HTR-8/SVneo (cell line): Measurements from ENCODE around the gene HNF1B.
A peak's percentile ranks its signal among the peaks of the same experiment; 100 is the strongest.
"Not testable (repeated sequence)": the region's sequence is repeated elsewhere in the genome, so short reads cannot be mapped to it uniquely, and the experiment has no call there.

ENCODE experiments used
- DNase-seq: peaks from one replicate; pipeline ENCODE4 v3.0.0; 2011; ENCODE audit warnings: low spot score, mixed read lengths; ENCODE audit not compliant: insufficient read length
- FAIRE-seq: peaks from 2 replicates; lab custom pipeline; 2011; peaks lifted over from hg19 to GRCh38; lab: Jason Lieb, UNC

Gene HNF1B

DNA sequence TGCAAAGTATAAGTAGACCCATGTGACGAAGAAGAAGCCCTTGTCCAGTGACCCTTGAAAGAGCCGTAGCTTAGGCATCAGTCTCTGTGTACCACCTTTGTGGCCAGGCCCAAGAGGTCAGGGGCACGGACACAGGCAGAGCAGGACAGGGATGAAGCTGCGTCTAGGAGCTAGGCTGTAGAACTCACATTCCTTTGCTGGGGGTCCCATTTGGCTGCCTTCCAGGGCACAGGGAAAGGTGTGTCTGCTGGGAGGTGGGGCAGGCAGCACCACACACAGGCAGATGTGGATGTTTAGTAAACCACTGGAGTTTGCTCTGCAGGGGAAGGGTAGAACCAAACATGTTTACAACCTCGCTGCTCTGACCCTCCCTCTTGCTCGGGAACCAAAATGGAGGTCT, 33.7 kb downstream of the HNF1B start:
- FAIRE-seq (no peak), DNase-seq (no peak)

DNA sequence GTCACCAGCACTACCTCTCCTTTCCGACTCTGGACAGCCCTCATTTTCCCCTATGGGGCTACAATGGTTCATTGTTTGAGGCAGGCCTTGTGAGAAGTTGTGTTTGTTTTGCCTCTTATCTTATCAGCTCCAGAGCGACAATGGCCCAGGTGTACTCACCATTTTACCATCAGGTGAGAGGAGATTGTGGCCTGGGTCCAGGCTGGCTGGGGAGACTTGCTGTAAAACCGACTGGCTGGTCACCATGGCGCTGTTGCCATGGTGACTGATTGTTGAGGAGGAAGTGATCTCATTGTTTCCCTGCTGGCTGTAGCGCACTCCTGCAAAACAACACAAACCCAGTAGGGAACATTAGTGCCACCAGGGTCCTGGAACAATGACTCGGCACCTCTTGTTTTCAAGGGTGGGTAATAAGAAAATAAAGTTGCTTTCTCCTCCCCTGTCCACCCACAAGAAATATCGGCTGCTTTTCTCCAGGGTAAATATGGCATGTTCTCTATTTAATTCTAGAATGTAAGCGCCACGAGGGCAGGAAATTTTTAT, 34.4 kb downstream of the HNF1B start:
- DNase-seq (no peak), FAIRE-seq (no peak)

DNA sequence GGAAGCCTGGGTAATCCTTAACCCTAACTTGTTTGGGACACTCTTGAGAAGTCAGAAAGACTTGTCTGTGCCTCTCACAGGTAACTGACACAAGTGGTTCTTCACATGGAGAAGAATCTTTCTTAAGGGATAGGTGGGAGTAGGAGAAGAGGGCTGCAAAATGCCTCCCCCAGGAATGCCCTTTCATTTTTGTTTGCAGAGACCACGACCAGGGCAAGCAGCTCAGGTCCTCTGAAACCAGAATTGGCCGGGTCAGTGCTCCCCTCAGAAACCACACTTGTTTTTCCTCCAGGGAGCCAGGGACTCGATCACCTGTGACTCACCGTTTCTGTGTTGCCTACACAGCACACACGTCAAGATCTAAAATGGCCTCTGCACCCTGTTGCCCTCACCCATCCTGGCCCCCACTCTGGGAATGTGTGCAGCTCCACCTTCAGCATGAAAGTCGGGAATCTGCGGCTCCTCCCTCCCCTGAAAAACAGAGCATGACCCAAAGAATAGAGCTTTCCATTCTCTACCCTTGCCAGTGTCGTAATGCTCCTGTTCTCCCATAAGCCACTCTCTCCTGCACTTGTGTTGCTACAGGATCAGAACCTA, 36.1 kb downstream of the HNF1B start:
- FAIRE-seq, result no peak
- DNase-seq, result peak; percentile 32

DNA sequence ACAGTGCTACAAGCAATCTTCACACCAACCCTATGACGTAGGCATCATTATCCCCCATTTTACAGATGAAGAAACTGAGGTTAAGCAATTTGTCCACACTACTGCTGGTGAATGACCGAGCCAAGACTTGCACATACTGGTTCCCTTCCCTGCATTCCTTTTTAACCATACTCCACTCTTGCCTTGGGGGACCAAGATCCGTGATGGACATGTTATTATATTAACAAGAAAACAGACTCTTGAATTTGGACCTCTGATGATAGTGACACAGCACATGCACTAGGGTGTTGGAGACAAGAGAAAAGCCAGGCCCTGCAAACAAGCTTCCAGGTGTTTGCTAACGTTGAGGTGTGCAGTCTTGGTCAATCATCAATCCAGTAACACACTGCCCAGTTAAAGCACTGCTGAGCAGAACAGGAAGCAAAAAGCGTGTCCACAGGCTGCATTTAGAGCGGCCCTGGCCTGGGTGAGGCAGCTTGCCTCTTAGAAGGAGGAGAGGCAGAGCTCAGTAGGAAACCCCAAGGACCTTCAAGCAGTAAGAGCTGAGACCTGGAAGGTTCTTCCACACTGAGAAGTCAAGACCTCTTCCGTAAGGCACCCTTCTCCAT, 36.7 kb downstream of the HNF1B start:
- no peak for FAIRE-seq

DNA sequence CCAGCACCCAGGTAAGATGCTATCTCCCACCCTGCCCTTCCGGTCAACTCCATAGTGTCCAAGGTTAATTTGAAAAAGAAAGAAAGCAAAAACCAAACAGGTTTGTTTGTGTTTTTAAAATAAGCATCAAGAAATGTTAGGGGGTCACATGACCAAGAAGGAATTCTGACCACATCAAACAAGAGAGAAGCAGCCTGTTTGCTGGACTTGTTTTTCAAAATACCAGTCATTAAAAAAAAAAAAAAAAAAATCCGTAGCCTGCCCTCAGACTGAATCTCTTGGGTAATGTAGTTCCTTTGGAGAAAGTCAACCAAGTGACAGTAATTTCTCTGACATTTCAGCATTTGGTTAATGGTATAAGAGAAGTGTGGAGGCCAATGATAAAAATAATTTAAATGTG, 38.4 kb downstream of the HNF1B start:
- no peak for FAIRE-seq
- no peak for DNase-seq

More for the DNA sequence above, 36.7 kb downstream of the HNF1B start:
- DNase-seq, result no peak

DNA sequence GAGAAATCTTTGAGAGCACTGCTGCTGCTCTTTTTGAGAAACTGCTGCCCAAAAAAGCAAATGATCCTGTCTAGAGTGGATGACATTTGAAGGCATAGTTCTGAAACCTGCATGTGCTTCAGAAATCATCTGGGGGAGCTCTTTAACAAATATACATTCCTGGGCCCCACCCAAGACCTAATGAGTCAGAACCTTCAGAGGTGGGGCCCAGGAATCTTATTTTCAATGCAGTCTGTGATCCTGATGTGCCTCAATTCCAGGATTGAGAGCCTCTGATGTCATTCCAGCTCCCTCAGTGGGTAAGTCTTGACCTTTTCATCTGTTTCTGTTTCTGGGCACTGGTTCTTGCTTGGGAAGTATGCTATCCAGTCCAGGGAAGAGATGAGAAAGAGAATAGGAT, 42.3 kb downstream of the HNF1B start:
- peak; percentile 53 for DNase-seq
- no peak for FAIRE-seq

DNA sequence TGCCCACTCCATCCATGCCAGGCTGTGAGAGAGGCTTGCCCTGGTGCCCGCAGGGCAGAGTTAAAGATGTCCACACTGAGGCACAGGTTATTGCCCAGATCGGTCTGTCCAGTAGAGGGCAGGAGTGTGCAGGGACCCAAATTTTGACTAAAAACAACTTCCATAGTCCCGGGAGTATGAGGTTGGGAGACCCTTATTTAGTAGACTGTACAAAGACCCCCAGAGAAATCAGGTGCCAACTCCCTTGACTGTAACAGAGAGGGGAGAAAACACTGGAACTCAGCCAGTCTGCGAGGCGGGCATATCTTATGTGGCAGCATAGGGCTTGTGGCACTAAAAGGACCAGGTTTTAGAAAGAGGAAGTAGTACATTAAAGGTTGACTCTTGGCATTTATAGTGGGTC, 43.4 kb downstream of the HNF1B start:
- no peak for FAIRE-seq
- peak; percentile 42 for DNase-seq

DNA sequence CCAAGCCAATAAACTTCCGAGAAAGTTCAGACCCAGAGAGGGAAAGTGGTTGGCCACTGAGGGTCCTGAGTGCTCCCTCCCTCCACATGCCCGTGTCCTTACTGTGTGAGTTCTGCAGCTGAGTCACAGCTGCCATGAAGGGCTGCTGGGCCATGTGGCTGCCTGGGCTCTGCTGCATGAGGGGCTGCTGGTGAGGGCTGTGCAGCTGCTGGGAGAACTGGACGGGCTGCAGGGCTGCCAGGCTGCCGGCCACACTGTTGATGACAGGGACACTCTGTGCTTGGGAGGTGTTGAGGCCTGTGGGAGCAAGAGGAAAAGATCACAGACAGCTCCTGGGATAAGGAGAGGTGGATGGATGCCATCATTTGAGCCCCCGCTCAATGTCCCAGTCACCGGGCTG, 44.0 kb downstream of the HNF1B start:
- DNase-seq (no peak), FAIRE-seq (no peak)

DNA sequence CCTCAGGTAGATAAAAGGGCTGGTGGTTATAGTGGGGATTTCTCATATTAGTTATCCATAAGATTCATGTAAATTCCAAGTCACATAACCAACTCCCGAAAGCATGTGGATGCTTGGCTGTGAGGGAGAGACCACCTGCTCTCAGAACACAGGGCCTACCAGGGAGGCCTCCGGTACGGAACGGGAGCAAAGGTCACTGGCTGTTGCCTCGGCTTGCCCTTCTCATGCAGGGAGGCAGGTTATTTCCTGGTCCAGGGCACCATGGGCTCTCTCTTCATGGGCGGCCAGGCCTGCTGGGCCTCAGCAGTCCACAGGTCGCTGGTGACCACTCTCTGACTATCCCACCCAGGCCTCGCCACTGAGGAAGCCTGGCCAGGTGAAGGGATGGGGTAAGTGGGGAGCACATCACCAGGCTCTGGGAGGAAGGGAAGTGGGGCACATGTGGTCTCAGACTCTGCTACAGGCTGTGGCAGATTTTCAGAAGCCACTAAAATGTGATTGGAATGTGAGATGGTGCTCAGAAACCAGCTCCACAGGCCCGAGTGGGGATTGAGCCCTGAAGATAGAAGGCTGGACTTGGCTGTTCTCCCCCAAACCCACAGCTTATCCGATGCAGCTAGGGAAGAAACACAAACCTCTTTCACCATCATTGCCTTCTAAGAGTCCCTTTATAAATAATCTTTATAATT, 45.4 kb downstream of the HNF1B start:
- FAIRE-seq (no peak), DNase-seq (no peak)

DNA sequence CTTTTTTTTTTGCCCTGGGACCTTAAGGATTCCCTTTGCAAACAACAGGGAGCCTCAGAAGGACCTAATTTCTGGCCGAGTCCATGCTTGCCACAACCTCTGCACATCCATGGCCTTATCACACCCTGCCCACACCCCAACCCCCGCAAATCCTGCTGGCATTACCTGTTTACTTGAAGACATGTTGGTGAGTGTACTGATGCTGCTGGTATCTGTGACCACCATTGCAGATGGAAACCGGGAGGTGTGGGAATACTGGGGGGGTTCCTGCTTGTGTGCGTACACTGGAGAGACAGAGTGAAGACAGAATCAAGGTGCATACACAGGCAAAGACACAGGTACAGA, 46.0 kb downstream of the HNF1B start:
- DNase-seq (no peak), FAIRE-seq (no peak)

DNA sequence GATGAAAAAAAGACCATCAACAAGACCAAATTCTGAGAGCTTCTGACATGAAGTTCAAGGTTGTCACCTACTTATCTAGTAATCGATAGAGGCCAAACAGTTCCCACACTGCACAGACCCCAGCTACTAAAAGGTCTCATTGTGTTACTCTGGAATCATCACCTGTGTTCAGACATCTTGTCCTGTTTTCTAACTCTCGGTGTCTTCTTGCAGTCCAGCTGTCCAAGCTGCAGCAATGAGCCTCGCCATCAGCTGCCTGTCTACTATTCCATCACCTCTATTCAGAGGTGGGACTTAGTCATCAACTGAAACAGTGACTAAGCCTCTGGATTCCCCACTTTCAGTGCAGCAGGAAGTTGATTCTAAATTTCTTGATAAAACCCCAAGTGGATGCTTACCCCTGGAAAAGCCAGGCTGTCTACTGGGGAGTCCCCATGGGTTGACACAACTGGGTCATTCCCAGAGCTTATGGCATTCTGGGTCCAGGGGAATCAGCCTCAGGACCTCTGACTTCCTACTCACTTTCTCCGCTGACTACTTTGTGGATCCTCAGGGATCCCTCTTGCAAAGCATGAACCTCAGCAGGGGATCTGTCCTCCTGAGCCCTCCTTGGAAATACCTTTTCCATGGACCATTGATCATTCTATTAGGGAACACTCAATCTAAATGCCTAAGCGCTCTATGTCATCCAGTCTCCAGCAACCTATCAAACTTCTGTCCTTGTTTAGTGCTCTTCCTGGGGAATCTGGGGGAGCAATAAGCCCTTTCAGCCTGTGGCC, 46.5 kb downstream of the HNF1B start:
- FAIRE-seq, result no peak
- DNase-seq, result peak; percentile 69

DNA sequence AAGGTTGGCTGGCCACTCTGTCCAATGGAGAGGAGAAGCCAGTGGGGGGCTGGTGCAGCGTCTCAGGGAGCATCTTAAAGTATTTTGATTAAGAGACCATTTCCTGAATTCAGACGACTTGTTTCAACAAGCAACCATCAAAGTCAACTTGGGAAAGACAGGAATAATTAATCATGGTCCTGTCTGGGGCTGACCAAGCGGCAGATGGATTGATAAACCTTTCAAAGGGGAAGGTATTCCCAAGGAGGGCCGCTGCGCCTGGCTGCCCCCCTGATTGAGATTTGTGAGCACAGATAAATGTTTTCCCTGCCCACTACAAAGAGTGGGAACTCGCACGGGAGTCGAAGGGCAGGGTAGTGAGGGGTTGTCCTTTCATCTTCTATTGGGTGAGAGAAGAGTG, 47.5 kb downstream of the HNF1B start:
- FAIRE-seq (no peak), DNase-seq (no peak)

DNA sequence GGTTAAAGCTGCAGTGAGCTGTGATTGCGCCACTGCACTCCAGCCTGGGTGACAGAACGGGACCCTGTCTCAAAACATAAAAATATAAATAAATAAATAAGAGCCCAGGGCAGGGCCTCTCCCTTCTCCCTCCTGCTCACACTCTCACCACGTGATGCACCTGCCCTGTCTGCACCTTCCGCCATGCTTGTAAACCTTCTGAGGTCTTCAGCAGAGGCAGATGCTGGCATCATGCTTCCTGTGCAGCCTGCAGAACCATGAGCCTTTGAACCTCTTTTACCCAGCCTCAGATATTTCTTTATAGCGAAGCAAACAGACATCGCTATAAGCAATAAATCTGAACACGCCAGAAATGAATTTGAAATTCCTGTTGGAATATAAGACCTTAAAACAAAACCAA, 48.5 kb downstream of the HNF1B start:
- FAIRE-seq (no peak), DNase-seq (no peak)

DNA sequence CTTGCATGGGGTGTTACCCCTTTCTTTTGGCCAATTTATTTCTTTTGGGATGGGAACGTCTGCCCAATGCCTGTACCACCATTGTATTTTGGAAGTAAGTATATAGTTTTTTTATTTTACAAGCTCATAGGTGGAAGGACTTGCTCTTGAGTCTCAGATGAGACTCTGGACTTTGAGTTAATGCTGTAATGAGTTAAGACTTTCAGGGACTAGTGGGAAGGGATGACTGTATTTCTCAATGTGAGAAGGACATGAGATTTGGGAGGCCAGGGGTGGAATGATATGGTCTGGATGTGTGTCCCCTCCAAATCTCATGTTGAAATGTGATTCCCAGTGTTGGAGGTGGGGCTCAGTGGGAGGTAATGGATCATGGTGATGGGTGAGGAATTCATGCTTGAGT, 49.1 kb downstream of the HNF1B start:
- DNase-seq (no peak), FAIRE-seq (no peak)

DNA sequence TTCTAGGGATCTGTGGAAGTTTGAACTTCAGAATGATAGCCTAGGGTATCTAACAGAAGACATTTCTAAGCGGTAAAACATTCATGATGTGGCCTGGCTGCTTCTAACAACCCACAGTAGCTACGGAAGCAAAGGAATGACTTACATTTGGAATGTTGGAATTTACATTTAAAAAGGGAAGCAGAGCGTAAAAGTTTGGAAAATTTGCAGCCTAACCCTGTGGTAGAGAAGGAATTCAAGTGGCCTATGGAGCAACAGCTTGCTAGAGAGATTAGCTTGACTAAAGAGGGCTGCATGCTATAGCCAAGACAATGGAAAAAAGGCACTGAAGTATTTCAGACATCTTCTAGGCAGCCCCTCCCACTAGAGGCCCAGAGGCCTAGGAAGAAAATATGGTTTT, 50.1 kb downstream of the HNF1B start:
- FAIRE-seq, result no peak
- no peak for DNase-seq

DNA sequence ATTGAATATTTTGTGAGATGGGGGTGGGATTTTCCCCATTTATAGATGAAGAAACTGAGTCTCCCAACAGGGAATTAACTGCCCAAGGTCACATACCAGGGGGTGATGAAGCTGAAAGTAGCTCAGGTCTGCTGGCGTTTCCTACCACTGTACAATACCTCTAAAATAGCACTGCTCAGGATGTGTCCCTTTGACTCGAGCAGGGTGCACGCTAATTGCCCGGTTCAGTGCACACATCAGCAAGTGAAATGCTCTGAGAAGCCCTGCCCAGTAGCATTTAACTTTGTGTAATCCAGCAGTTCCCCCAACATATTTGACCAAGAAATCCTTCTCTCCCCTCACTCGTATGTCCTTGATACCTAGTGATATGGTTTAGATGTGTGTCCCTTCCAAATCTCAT, 51.5 kb downstream of the HNF1B start:
- DNase-seq, result no peak
- FAIRE-seq, result no peak

DNA sequence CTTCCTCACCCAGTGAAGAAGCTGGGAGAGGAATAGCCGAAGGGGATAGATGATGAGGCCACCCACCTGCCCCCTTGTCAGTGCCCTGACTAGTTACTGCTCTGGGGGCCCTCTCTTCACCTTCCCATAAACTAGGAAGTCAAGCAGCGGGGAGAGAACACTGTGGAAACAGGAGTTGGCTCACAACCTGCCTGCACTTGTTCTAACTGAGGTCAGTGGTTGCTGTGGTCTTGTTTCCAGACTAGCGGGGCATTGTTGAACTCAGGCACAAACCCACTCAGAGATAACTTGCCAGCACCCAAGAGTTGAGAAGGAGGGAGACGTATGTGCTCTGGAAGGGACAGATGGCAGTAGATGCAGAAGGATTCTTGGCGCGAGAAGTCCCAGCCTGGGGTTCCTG, 53.1 kb downstream of the HNF1B start:
- DNase-seq, result no peak
- no peak for FAIRE-seq

DNA sequence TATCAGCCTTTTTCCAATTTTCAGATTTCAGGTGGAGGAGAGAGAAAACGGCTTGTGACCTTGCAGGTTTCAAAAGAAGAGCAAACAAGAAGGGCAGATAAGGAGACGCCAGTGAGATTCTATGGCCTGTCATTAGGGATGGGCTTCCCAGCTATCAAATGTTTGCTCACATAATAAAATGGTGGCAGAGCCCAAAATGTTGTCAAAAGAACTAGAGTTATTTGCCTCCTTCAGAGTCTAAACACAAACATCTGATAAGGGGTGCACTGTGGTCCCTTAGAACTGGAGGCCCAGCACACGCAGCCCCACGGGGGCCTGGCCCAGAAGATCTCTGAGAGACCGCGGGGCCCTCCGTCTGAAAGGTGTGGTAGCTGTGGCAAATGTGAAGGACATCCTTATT, 55.5 kb downstream of the HNF1B start:
- DNase-seq, result no peak
- FAIRE-seq, result no peak

DNA sequence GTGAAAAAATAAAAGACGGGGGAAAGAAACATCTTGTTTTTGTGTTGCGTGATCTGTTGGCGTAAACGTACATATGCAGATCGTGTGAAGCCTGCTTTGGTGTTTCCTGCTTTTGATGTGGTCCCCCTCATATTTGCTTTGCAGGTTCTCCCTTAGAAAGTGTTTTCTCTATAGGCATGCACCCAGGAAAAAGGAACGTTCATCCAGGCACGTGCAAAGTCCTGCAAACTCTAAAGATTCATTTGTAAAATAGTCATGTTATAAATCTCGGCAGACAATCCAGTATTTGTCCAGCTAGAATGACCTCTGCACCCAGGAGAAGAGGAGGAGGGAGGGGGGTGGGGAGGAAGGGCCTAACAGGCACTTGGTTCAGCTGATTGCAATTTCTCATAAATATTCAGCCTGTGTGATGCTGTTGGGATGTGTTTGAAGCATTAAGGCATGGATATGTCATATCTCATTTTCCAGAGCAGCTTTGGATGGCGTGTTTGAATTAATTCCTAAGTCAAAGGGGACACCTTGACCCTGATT, 61.3 kb downstream of the HNF1B start:
- no peak for FAIRE-seq

DNA sequence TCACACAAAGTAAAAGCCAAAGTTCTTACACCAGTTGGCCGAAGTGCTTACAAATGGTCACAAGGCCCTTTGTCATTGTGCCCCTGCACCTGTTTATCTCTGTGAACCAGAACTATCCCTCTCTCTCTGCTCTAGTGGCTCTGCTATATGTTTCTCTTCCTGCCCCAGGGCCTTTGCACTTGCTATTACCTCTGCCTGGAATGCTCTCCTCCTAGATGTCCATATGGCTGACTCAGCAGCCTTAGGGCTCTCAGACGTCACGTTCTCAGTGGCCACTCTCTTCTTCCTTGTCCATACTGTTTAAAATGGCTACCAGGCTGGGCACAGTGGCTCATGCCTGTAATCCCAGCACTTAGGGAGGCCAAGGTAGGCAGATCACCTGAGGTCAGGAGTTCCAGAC, 62.9 kb downstream of the HNF1B start:
- FAIRE-seq (no peak), DNase-seq (no peak)

More for the DNA sequence above, 61.3 kb downstream of the HNF1B start:
- DNase-seq, result no peak

DNA sequence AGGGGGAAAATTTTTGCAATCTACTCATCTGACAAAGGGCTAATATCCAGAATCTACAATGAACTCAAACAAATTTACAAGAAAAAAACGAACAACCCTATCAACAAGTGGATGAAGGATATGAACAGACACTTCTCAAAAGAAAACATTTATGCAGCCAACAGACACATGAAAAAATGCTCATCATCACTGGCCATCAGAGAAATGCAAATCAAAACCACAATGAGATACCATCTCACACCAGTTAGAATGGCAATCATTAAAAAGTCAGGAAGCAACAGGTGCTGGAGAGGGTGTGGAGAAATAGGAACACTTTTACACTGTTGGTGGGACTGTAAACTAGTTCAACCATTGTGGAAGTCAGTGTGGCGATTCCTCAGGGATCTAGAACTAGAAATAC, 64.9 kb downstream of the HNF1B start:
- DNase-seq, FAIRE-seq: not testable (repeated sequence)
